Keratinocyte (primary cell): ENCODE results near the gene APOA4. TPM values are rescaled to one million over a fixed set of nuclear protein-coding genes. Genes with fewer than 3 reads are reported as not detected.

Source experiments
- DNase-seq: peaks from one replicate; pipeline ENCODE4 v3.0.0-alpha.2; 2011; ENCODE audit warnings: low read depth, missing footprints, low spot score
- FAIRE-seq: peaks from 2 replicates; lab custom pipeline; 2011; peaks lifted over from hg19 to GRCh38; lab: Jason Lieb, UNC
- H2AFZ ChIP-seq: 2 replicates; pipeline ENCODE4 v1.6.0; 2012; ENCODE audit warnings: low read length, control low read depth, inconsistent platforms; ENCODE audit not compliant: control insufficient read depth
- H3K27ac ChIP-seq: 2 replicates; pipeline ENCODE4 v1.5.1; 2011; ENCODE audit warnings: low read length; ENCODE audit not compliant: control insufficient read depth, insufficient read depth
- H3K27me3 ChIP-seq: 3 replicates; pipeline ENCODE4 v1.6.0; 2011; ENCODE audit warnings: low read length; ENCODE audit not compliant: control insufficient read depth, insufficient read depth; ENCODE audit errors: extremely low read depth
- H3K36me3 ChIP-seq, 2 experiments: 2 replicates in 1 of 2; 3 replicates in 1 of 2; pipeline ENCODE4 v1.5.1; 2011; ENCODE audit warnings: low read length in 2 of 2, mild to moderate bottlenecking in 1 of 2; ENCODE audit not compliant: control insufficient read depth in 2 of 2, insufficient read depth in 2 of 2; ENCODE audit errors: extremely low read depth in 1 of 2
- H3K4me1 ChIP-seq: 3 replicates; pipeline ENCODE4 v1.5.1; 2011; ENCODE audit warnings: low read length; ENCODE audit not compliant: control insufficient read depth, insufficient read depth; ENCODE audit errors: extremely low read depth
- H3K4me2 ChIP-seq: 3 replicates; pipeline ENCODE4 v1.6.0; 2011; ENCODE audit warnings: low read depth, low read length; ENCODE audit not compliant: control insufficient read depth, insufficient read depth; ENCODE audit errors: extremely low read depth
- H3K4me3 ChIP-seq, 3 experiments: fragments of 200-600 bp in 1 of 3; sonication (generic) in 1 of 3; 2 replicates in 2 of 3; 3 replicates in 1 of 3; pipeline ENCODE4 v1.5.1; 2011 to 2016; ENCODE audit warnings: low read length in 3 of 3, mild to moderate bottlenecking in 3 of 3, control low read depth in 2 of 3, inconsistent platforms in 1 of 3, low read depth in 1 of 3, mixed read lengths in 1 of 3, mixed run types in 1 of 3, moderate library complexity in 1 of 3; ENCODE audit not compliant: control insufficient read depth in 2 of 3, insufficient read depth in 2 of 3; ENCODE audit errors: extremely low read depth in 1 of 3
- H3K79me2 ChIP-seq: 2 replicates; pipeline ENCODE4 v1.6.0; 2012; ENCODE audit warnings: low read length; ENCODE audit not compliant: control insufficient read depth, insufficient read depth
- H3K9ac ChIP-seq: 3 replicates; pipeline ENCODE4 v1.6.0; 2011; ENCODE audit warnings: low read length; ENCODE audit not compliant: control insufficient read depth, insufficient read depth; ENCODE audit errors: extremely low read depth
- H3K9me1 ChIP-seq: 3 replicates; pipeline ENCODE4 v1.6.0; 2011; ENCODE audit warnings: low read length; ENCODE audit not compliant: control insufficient read depth, insufficient read depth; ENCODE audit errors: extremely low read depth
- H3K9me3 ChIP-seq: 2 replicates; pipeline ENCODE4 v1.5.1; 2012; ENCODE audit warnings: low read depth, low read length; ENCODE audit not compliant: control insufficient read depth
- H4K20me1 ChIP-seq: 3 replicates; pipeline ENCODE4 v1.6.0; 2011; ENCODE audit warnings: low read length; ENCODE audit not compliant: control insufficient read depth, insufficient read depth; ENCODE audit errors: extremely low read depth
- CTCF ChIP-seq, 3 experiments: IDR thresholded peaks in 1 of 3; conservative IDR thresholded peaks in 1 of 3; optimal IDR thresholded peaks in 1 of 3; 2 replicates in 2 of 3; 3 replicates in 1 of 3; pipeline versions ENCODE3 to v1.5.1; 2011; ENCODE audit warnings: low read length in 3 of 3, mild to moderate bottlenecking in 3 of 3, moderate library complexity in 2 of 3, control low read depth in 1 of 3, inconsistent platforms in 1 of 3; ENCODE audit not compliant: insufficient read depth in 2 of 3; ENCODE audit errors: extremely low read depth in 1 of 3
- EZH2 ChIP-seq: IDR thresholded peaks from one replicate; pipeline ENCODE4 v1.6.1; 2012; ENCODE audit warnings: inconsistent platforms, mild to moderate bottlenecking, low read length, moderate library complexity
- dilution Hi-C: fragments of 300-500 bp; cut with MboI; formaldehyde crosslinking; loops from one replicate; pipeline ENCODE4 v1.7.0; 2020; ENCODE audit warnings: low sequenced_read_pairs; ENCODE audit not compliant: extremely low pct_ligation_motif_present
- polyA plus RNA-seq, 5 experiments: library from polyadenylated mRNA; depleted of rRNA in 3 of 5; stranded (reverse) in 3 of 5; stranded (forward) in 1 of 5; unstranded in 1 of 5; fragments of >200 nt; gene quantifications; 1 replicate in 1 of 5; 2 replicates in 3 of 5; 3 replicates in 1 of 5; pipeline versions ENCODE4 v1.2.1 to v1.2.3, GENCODE V29; 2011 to 2012; ENCODE audit warnings: missing spikeins in 2 of 5, low read depth in 1 of 5, low replicate concordance in 1 of 5

APOA4 gene
- polyA plus RNA-seq, 1 donor (not counting 4 experiments of a cell fraction or from before 2014, with no cell fraction given), result not detected

GRCh38 chr11:116786966-116787365 is 36.1 kb downstream of the APOA4 start:
- no peaks in the 10 kb centered on the region for H3K27me3 ChIP-seq
- peak overlapping the region; percentile 88 to 90 (median 89) for H3K4me3 ChIP-seq
- H3K4me2 ChIP-seq, result peak overlapping the region; percentile 91
- FAIRE-seq (no peak), DNase-seq (no peak)
- peaks cover 18% of the 10 kb centered on the region for H3K4me1 ChIP-seq
- H3K36me3 ChIP-seq, result peaks cover 30 to 43% of the 10 kb centered on the region in 2 experiments
- H3K9me3 ChIP-seq, result no peaks in the 10 kb centered on the region
- H2AFZ ChIP-seq, result no peak overlapping the region
- TF ChIP-seq EZH2, result no peak
- no peak for TF ChIP-seq CTCF (optimal IDR thresholded peaks at IDR 0.05 in 1 of 3, IDR thresholded peaks at IDR 0.05 in 1 of 3, conservative IDR thresholded peaks at IDR 0.05 in 1 of 3; ENCODE audit: extremely low read depth in 1 of 3, insufficient read depth in 2 of 3, low read length in 3 of 3)
- H3K79me2 ChIP-seq, result peaks cover 17% of the 10 kb centered on the region
- no peaks in the 10 kb centered on the region for H4K20me1 ChIP-seq
- no peaks in the 10 kb centered on the region for H3K9me1 ChIP-seq
- dilution Hi-C loops, result no loop called here
- peak overlapping the region; percentile 74 for H3K27ac ChIP-seq
- H3K9ac ChIP-seq, result peak overlapping the region; percentile 84

- Histone ChIP-seq H3K27me3 (no peaks in the 10 kb centered on the region), H3K9ac (no peak overlapping the region), H3K9me3 (no peaks in the 10 kb centered on the region), H3K4me2 (peak overlapping the region; percentile 91), H3K4me3 (no peak overlapping the region), H3K79me2 (peaks cover 17% of the 10 kb centered on the region), H4K20me1 (no peaks in the 10 kb centered on the region), H3K4me1 (peaks cover 18% of the 10 kb centered on the region), H3K9me1 (no peaks in the 10 kb centered on the region), H3K36me3 (peaks cover 31 to 47% of the 10 kb centered on the region in 2 experiments), H2AFZ (no peak overlapping the region), H3K27ac (no peak overlapping the region)
- dilution Hi-C loops, result no loop called here
- DNase-seq (no peak), FAIRE-seq (no peak)
- TF ChIP-seq EZH2, result no peak
- no peak for TF ChIP-seq CTCF (optimal IDR thresholded peaks at IDR 0.05 in 1 of 3, IDR thresholded peaks at IDR 0.05 in 1 of 3, conservative IDR thresholded peaks at IDR 0.05 in 1 of 3; ENCODE audit: extremely low read depth in 1 of 3, insufficient read depth in 2 of 3, low read length in 3 of 3)
Observed at GRCh38 chr11:116786326-116786725, 36.8 kb downstream of the APOA4 start.
